Gastrocnemius medialis (tissue), 4 donors: Measurements from ENCODE around the gene MAP3K6.

ENCODE experiments used
- CTCF ChIP-seq, 5 experiments: fragments of 450-650 bp in 3 of 5; fragments of 200-600 bp in 2 of 5; sonication (generic) in 2 of 5; IDR thresholded peaks in 4 of 5; conservative IDR thresholded peaks in 1 of 5; 1 replicate in 4 of 5; 2 replicates in 1 of 5; pipeline ENCODE4 v1.5.1; 2016 to 2019; ENCODE audit warnings: antibody characterized with exemption in 5 of 5, mild to moderate bottlenecking in 3 of 5, moderate library complexity in 3 of 5
- POLR2A ChIP-seq, 2 donors: fragments of 450-650 bp; IDR thresholded peaks; one replicate each; pipeline ENCODE4 v1.6.1; 2017; ENCODE audit warnings: antibody characterized with exemption in 2 of 2, mild to moderate bottlenecking in 2 of 2, moderate library complexity in 2 of 2

- TF ChIP-seq CTCF (IDR thresholded peaks at IDR 0.05 in 4 of 5, conservative IDR thresholded peaks at IDR 0.05 in 1 of 5) (no peak), POLR2A (IDR thresholded peaks at IDR 0.05) (no peak)
Measured at GRCh38 chr1:27346357-27346756, 20.4 kb downstream of the MAP3K6 start.
